Activated T-cell treated with anti-CD3 and anti-CD28 coated beads, Interleukin-2, amount 50 U/mL, for 72 hours (primary cell): ENCODE measurements around the gene TP53TG5. TPM values are rescaled to one million over a fixed set of nuclear protein-coding genes. Genes with fewer than 3 reads are reported as not detected.

ENCODE experiments used
- ATAC-seq, 2 donors: fragments of 150-1000 bp; cut with Tn5 transposase; replicated peaks in 1 of 2; 2 replicates each; pipeline ENCODE4 v1.10.0; 2021; ENCODE audit warnings: moderate library complexity in 2 of 2, mild to moderate bottlenecking in 1 of 2
- DNase-seq, 2 donors: peaks; one replicate each; pipeline ENCODE4 v3.0.0; 2021 to 2022; ENCODE audit warnings: mixed read lengths in 1 of 2
- H3K27ac Mint-ChIP-seq: one replicate; pipeline ENCODE4 v1.8.0; 2022; ENCODE audit warnings: mild to moderate bottlenecking, moderate library complexity, mixed read lengths
- H3K27me3 Mint-ChIP-seq: one replicate; pipeline ENCODE4 v1.8.0; 2022; ENCODE audit warnings: low read depth, mixed read lengths
- H3K36me3 Mint-ChIP-seq, 2 donors: one replicate each; pipeline ENCODE4 v1.8.0; 2022; ENCODE audit warnings: mixed read lengths in 2 of 2, mild to moderate bottlenecking in 1 of 2; ENCODE audit not compliant: insufficient read depth in 2 of 2
- H3K4me1 Mint-ChIP-seq: one replicate; pipeline ENCODE4 v1.8.0; 2022; ENCODE audit warnings: low read depth, mixed read lengths
- H3K4me3 Mint-ChIP-seq, 2 donors: one replicate each; pipeline ENCODE4 v1.8.0; 2022; ENCODE audit warnings: mild to moderate bottlenecking in 2 of 2, mixed read lengths in 2 of 2, moderate library complexity in 2 of 2
- H3K9me3 Mint-ChIP-seq, 2 donors: one replicate each; pipeline ENCODE4 v1.8.0; 2022; ENCODE audit warnings: mixed read lengths in 2 of 2
- total RNA-seq, 2 donors: library from RNA; stranded (reverse); gene quantifications; one replicate each; pipeline ENCODE4 v1.2.3, GENCODE V29; 2022

TP53TG5 gene
- total RNA-seq, 2 donors from 2014 or later = 0.67 to 0.83 TPM

- Mint-ChIP-seq H3K27me3 (no peaks in the 10 kb centered on the region), H3K27ac (no peak overlapping the region), H3K9me3 (no peaks in the 10 kb centered on the region), H3K36me3 (peaks cover 7 to 8% of the 10 kb centered on the region in 2 donors), H3K4me1 (peaks cover 47% of the 10 kb centered on the region), H3K4me3 (peak overlapping the region; percentile 15 to 71)
- DNase-seq = no peak
- peak in 1 of 2 donors; percentile 14 for ATAC-seq
These were observed 33.8 kb downstream of the TP53TG5 start for GRCh38 chr20:45344168-45344860.

GRCh38 chr20:45343532-45344167 is 34.5 kb downstream of the TP53TG5 start:
- ATAC-seq = no peak
- DNase-seq = no peak
- Mint-ChIP-seq H3K36me3 (peaks cover 7 to 8% of the 10 kb centered on the region in 2 donors), H3K4me1 (peaks cover 43% of the 10 kb centered on the region), H3K27me3 (no peaks in the 10 kb centered on the region), H3K9me3 (no peaks in the 10 kb centered on the region), H3K27ac (no peak overlapping the region), H3K4me3 (no peak overlapping the region)

GRCh38 chr20:45342855-45343531 is 35.1 kb downstream of the TP53TG5 start:
- H3K4me1 Mint-ChIP-seq = peaks cover 40% of the 10 kb centered on the region
- no peak overlapping the region for H3K4me3 Mint-ChIP-seq
- DNase-seq (no peak), ATAC-seq (no peak)
- no peaks in the 10 kb centered on the region for H3K9me3 Mint-ChIP-seq
- peaks cover 7 to 8% of the 10 kb centered on the region in 2 donors for H3K36me3 Mint-ChIP-seq
- H3K27ac Mint-ChIP-seq = no peak overlapping the region
- no peaks in the 10 kb centered on the region for H3K27me3 Mint-ChIP-seq

GRCh38 chr20:45341939-45342854 is 35.9 kb downstream of the TP53TG5 start:
- Mint-ChIP-seq H3K4me1 (peaks cover 35% of the 10 kb centered on the region), H3K9me3 (no peaks in the 10 kb centered on the region), H3K4me3 (no peak overlapping the region), H3K27ac (no peak overlapping the region), H3K27me3 (no peaks in the 10 kb centered on the region), H3K36me3 (peaks cover 6 to 7% of the 10 kb centered on the region in 2 donors)
- DNase-seq (no peak), ATAC-seq (no peak)

- Mint-ChIP-seq H3K4me1 (peaks cover 28% of the 10 kb centered on the region), H3K27ac (no peak overlapping the region), H3K9me3 (no peaks in the 10 kb centered on the region), H3K4me3 (no peak overlapping the region), H3K27me3 (no peaks in the 10 kb centered on the region), H3K36me3 (peaks cover 3 to 6% of the 10 kb centered on the region in 2 donors)
- ATAC-seq (no peak), DNase-seq (no peak)
These were observed 36.6 kb downstream of the TP53TG5 start for GRCh38 chr20:45341579-45341938.

- H3K9me3 Mint-ChIP-seq = no peaks in the 10 kb centered on the region
- peaks cover 1 to 6% of the 10 kb centered on the region in 2 donors for H3K36me3 Mint-ChIP-seq
- no peak for ATAC-seq
- no peak overlapping the region for H3K27ac Mint-ChIP-seq
- H3K27me3 Mint-ChIP-seq = no peaks in the 10 kb centered on the region
- H3K4me3 Mint-ChIP-seq = no peak overlapping the region
- no peak for DNase-seq
- peaks cover 22% of the 10 kb centered on the region for H3K4me1 Mint-ChIP-seq
These were observed 37.2 kb downstream of the TP53TG5 start for GRCh38 chr20:45340951-45341350.

- Mint-ChIP-seq H3K27ac (no peak overlapping the region), H3K4me1 (peaks cover 16% of the 10 kb centered on the region), H3K27me3 (no peaks in the 10 kb centered on the region), H3K4me3 (no peak overlapping the region), H3K36me3 (peaks cover 3% of the 10 kb centered on the region in 2 donors), H3K9me3 (no peaks in the 10 kb centered on the region)
- DNase-seq (no peak), ATAC-seq (no peak)
These were observed 37.8 kb downstream of the TP53TG5 start for GRCh38 chr20:45340236-45340847.

GRCh38 chr20:45339799-45340198 is 38.3 kb downstream of the TP53TG5 start:
- H3K27me3 Mint-ChIP-seq = no peaks in the 10 kb centered on the region
- H3K4me3 Mint-ChIP-seq = no peak overlapping the region
- no peak for ATAC-seq
- DNase-seq = no peak
- peaks cover 3 to 6% of the 10 kb centered on the region in 2 donors for H3K36me3 Mint-ChIP-seq
- no peaks in the 10 kb centered on the region for H3K9me3 Mint-ChIP-seq
- peaks cover 11% of the 10 kb centered on the region for H3K4me1 Mint-ChIP-seq
- no peak overlapping the region for H3K27ac Mint-ChIP-seq

- peaks cover 3 to 6% of the 10 kb centered on the region in 2 donors for H3K36me3 Mint-ChIP-seq
- H3K4me1 Mint-ChIP-seq = peaks cover 4% of the 10 kb centered on the region
- H3K27me3 Mint-ChIP-seq = no peaks in the 10 kb centered on the region
- H3K4me3 Mint-ChIP-seq = no peak overlapping the region
- DNase-seq (no peak), ATAC-seq (no peak)
- no peak overlapping the region for H3K27ac Mint-ChIP-seq
- H3K9me3 Mint-ChIP-seq = no peaks in the 10 kb centered on the region
These were observed 39.0 kb downstream of the TP53TG5 start for GRCh38 chr20:45339084-45339483.

GRCh38 chr20:45338121-45339030 is 39.7 kb downstream of the TP53TG5 start:
- H3K27me3 Mint-ChIP-seq = no peaks in the 10 kb centered on the region
- ATAC-seq = no peak
- DNase-seq = no peak
- no peaks in the 10 kb centered on the region for H3K4me1 Mint-ChIP-seq
- H3K4me3 Mint-ChIP-seq = no peak overlapping the region
- no peaks in the 10 kb centered on the region for H3K9me3 Mint-ChIP-seq
- peaks cover 3 to 6% of the 10 kb centered on the region in 2 donors for H3K36me3 Mint-ChIP-seq
- no peak overlapping the region for H3K27ac Mint-ChIP-seq

GRCh38 chr20:45337367-45338120 is 40.6 kb downstream of the TP53TG5 start:
- Mint-ChIP-seq H3K27ac (no peak overlapping the region), H3K4me3 (no peak overlapping the region), H3K9me3 (no peaks in the 10 kb centered on the region), H3K27me3 (no peaks in the 10 kb centered on the region), H3K4me1 (no peaks in the 10 kb centered on the region), H3K36me3 (peaks cover 3 to 6% of the 10 kb centered on the region in 2 donors)
- ATAC-seq (no peak), DNase-seq (no peak)
